BLaER1 (cell line): ENCODE measurements around the gene CACYBP.

Experiments
- H3K27ac ChIP-seq: shearing (Covaris generic); formaldehyde crosslinking; 2 replicates; pipeline ENCODE4 v1.8.1; 2022
- H3K27me3 ChIP-seq: shearing (Covaris generic); formaldehyde crosslinking; 2 replicates; pipeline ENCODE4 v1.8.1; 2022
- H3K36me3 ChIP-seq: shearing (Covaris generic); formaldehyde crosslinking; 2 replicates; pipeline ENCODE4 v1.8.1; 2022
- H3K4me1 ChIP-seq: shearing (Covaris generic); formaldehyde crosslinking; 2 replicates; pipeline ENCODE4 v1.8.1; 2022
- H3K4me2 ChIP-seq: shearing (Covaris generic); formaldehyde crosslinking; 2 replicates; pipeline ENCODE4 v1.8.1; 2022
- H3K4me3 ChIP-seq: shearing (Covaris generic); formaldehyde crosslinking; 2 replicates; pipeline ENCODE4 v1.8.1; 2022
- H3K9ac ChIP-seq: shearing (Covaris generic); formaldehyde crosslinking; 2 replicates; pipeline ENCODE4 v1.8.1; 2022
- H3K9me3 ChIP-seq: shearing (Covaris generic); formaldehyde crosslinking; 2 replicates; pipeline ENCODE4 v1.8.1; 2022
- H4K20me1 ChIP-seq: shearing (Covaris generic); formaldehyde crosslinking; 2 replicates; pipeline ENCODE4 v1.8.1; 2022
- Cebpa-rat ChIP-seq: shearing (Covaris generic); IDR thresholded peaks from 2 replicates; pipeline ENCODE4 v1.8.1; 2022

Gene CACYBP

DNA sequence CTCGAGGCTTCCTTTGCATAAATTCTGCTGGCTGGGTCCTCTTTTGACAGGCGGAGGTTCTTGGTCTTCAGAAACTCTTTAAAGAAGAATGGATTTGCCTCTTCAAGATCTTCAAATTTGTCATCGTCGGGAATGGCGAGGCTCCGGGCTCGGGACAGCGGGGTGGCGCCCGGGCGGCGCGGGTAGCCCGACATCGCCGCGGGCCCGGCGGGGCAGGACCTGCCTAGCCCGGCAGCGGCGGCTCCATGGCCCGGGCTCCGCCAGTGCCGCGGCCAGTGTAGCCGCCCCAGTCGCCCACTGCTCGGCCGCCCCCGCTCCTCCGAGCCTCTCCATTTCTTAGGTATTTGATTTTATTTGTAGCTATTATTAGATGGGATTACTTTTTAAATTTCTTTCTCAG lies 45.8 kb downstream of the CACYBP start:
- Histone ChIP-seq H3K9ac (no peak overlapping the region), H3K36me3 (no peaks in the 10 kb centered on the region), H3K27ac (no peak overlapping the region), H3K9me3 (0 out of 2 replicates have a peak, but pooled peaks cover 3% of the 10 kb centered on the region), H3K27me3 (no peaks in the 10 kb centered on the region), H3K4me2 (no peak overlapping the region), H4K20me1 (no peaks in the 10 kb centered on the region), H3K4me1 (no peaks in the 10 kb centered on the region), H3K4me3 (no peak overlapping the region)
- no peak for TF ChIP-seq Cebpa-rat

- TF ChIP-seq Cebpa-rat, result no peak
- H3K27me3 ChIP-seq, result no peaks in the 10 kb centered on the region
- H3K9me3 ChIP-seq, result no peaks in the 10 kb centered on the region
- H3K4me3 ChIP-seq, result no peak overlapping the region
- no peak overlapping the region for H3K9ac ChIP-seq
- no peak overlapping the region for H3K4me2 ChIP-seq
- no peaks in the 10 kb centered on the region for H3K36me3 ChIP-seq
- no peaks in the 10 kb centered on the region for H3K4me1 ChIP-seq
- no peaks in the 10 kb centered on the region for H4K20me1 ChIP-seq
- H3K27ac ChIP-seq, result no peak overlapping the region
These were observed 51.2 kb downstream of the CACYBP start for GRCh38 chr1:175050992-175051391.

- no peak overlapping the region for H3K4me3 ChIP-seq
- no peaks in the 10 kb centered on the region for H3K9me3 ChIP-seq
- H4K20me1 ChIP-seq, result no peaks in the 10 kb centered on the region
- H3K27me3 ChIP-seq, result no peaks in the 10 kb centered on the region
- no peaks in the 10 kb centered on the region for H3K36me3 ChIP-seq
- no peaks in the 10 kb centered on the region for H3K4me1 ChIP-seq
- H3K27ac ChIP-seq, result no peak overlapping the region
- no peak for TF ChIP-seq Cebpa-rat
- H3K4me2 ChIP-seq, result no peak overlapping the region
- H3K9ac ChIP-seq, result no peak overlapping the region
These were observed 55.0 kb downstream of the CACYBP start for GRCh38 chr1:175054736-175055135.
